ENCODE data around the gene RAB14. TPM values are rescaled to one million over a fixed set of nuclear protein-coding genes. Genes with fewer than 3 reads are reported as not detected.

The RAB14 gene
- polyA plus RNA-seq, 4 donors = 36.3 to 67.8 (median 40.6) TPM

- H3K36me3 ChIP-seq (ENCODE audit: control insufficient read depth in 3 of 3, insufficient read depth in 2 of 3, low read depth in 1 of 3, low read length in 3 of 3) = peaks cover 13 to 36% (median 21%) of the 10 kb centered on the region in 3 donors
- FAIRE-seq (no peak), DNase-seq (no peak)
Observed at GRCh38 chr9:121169094-121169601, 32.5 kb downstream of the RAB14 start.

DNA sequence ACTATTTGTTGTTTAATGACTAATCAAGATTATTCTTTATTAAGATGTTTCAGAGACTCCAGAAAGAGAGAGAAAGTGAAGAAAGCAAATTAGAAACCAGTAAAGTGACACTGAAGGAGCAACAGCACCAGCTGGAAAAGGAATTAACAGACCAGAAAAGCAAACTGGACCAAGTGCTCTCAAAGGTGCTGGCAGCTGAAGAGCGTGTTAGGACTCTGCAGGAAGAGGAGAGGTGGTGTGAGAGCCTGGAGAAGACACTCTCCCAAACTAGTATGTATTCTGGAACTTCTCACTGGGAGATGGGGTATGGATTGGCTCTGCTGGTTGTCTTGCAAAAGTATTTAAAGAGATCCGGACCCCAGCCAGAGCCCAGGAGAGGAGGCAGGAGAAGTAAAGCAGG, 33.6 kb downstream of the RAB14 start:
- no peaks in the 10 kb centered on the region for H3K9me3 ChIP-seq (ENCODE audit: control insufficient read depth in 2 of 2, insufficient read depth in 1 of 2, low read depth in 1 of 2, low read length in 1 of 2)
- no peak for FAIRE-seq
- peaks cover 13 to 35% (median 13%) of the 10 kb centered on the region in 3 donors for H3K36me3 ChIP-seq (ENCODE audit: control insufficient read depth in 3 of 3, insufficient read depth in 2 of 3, low read depth in 1 of 3, low read length in 3 of 3)
- H3K27ac ChIP-seq (ENCODE audit: low read depth in 1 of 3, low read length in 2 of 3) = no peak overlapping the region
- H3K4me3 ChIP-seq (ENCODE audit: low read depth in 1 of 3, low read length in 3 of 3) = no peak overlapping the region
- DNase-seq = no peak
- H3K27me3 ChIP-seq (ENCODE audit: control insufficient read depth in 3 of 3, insufficient read depth in 3 of 3, low read length in 3 of 3) = no peaks in the 10 kb centered on the region
- WGBS, 3 donors = 94 to 100% (median 100%) methylated on average over 2 of the region's 2 CpGs
- no peaks in the 10 kb centered on the region for H3K4me1 ChIP-seq (ENCODE audit: control insufficient read depth in 3 of 3, insufficient read depth in 2 of 3, low read depth in 1 of 3, low read length in 2 of 3)

More at GRCh38 chr9:121169094-121169601, 32.5 kb downstream of the RAB14 start:
- no peaks in the 10 kb centered on the region for H3K27me3 ChIP-seq (ENCODE audit: control insufficient read depth in 3 of 3, insufficient read depth in 3 of 3, low read length in 3 of 3)
- H3K9me3 ChIP-seq (ENCODE audit: control insufficient read depth in 2 of 2, insufficient read depth in 1 of 2, low read depth in 1 of 2, low read length in 1 of 2) = no peaks in the 10 kb centered on the region
- 60 to 74% (median 69%) methylated on average over 3 of the region's 3 CpGs for WGBS, 3 donors
- no peak overlapping the region for H3K4me3 ChIP-seq (ENCODE audit: low read depth in 1 of 3, low read length in 3 of 3)
- H3K27ac ChIP-seq (ENCODE audit: low read depth in 1 of 3, low read length in 2 of 3) = no peak overlapping the region
- no peaks in the 10 kb centered on the region for H3K4me1 ChIP-seq (ENCODE audit: control insufficient read depth in 3 of 3, insufficient read depth in 2 of 3, low read depth in 1 of 3, low read length in 2 of 3)

- H3K4me3 ChIP-seq (ENCODE audit: low read depth in 1 of 3, low read length in 3 of 3) = no peak overlapping the region
- no peak for FAIRE-seq
- 56 to 85% (median 66%) methylated on average over 1 of the region's 1 CpG for WGBS, 3 donors
- no peaks in the 10 kb centered on the region for H3K9me3 ChIP-seq (ENCODE audit: control insufficient read depth in 2 of 2, insufficient read depth in 1 of 2, low read depth in 1 of 2, low read length in 1 of 2)
- H3K27ac ChIP-seq (ENCODE audit: low read depth in 1 of 3, low read length in 2 of 3) = no peak overlapping the region
- H3K4me1 ChIP-seq (ENCODE audit: control insufficient read depth in 3 of 3, insufficient read depth in 2 of 3, low read depth in 1 of 3, low read length in 2 of 3) = no peaks in the 10 kb centered on the region
- no peak for DNase-seq
- no peaks in the 10 kb centered on the region for H3K27me3 ChIP-seq (ENCODE audit: control insufficient read depth in 3 of 3, insufficient read depth in 3 of 3, low read length in 3 of 3)
- peaks cover 0 to 26% (median 1%) of the 10 kb centered on the region in 3 donors for H3K36me3 ChIP-seq (ENCODE audit: control insufficient read depth in 3 of 3, insufficient read depth in 2 of 3, low read depth in 1 of 3, low read length in 3 of 3)
Observed at GRCh38 chr9:121160025-121160424, 41.6 kb downstream of the RAB14 start.

DNA sequence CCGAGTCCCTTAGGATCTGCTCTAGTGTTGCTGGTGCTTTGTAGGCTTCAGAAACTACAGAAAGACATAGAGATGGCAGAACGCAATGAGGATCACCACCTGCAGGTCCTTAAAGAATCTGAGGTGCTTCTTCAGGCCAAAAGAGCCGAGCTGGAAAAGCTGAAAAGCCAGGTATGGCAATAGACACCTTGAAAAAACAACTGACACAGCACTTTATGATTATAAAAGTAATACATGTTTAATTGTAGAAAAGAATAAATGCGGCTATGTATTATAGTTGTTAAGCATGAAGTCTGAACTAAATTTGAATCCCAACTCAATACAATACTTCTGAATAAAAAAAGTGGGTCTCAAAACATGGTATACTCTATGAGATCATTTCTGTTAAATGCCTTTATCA, 43.7 kb downstream of the RAB14 start:
- no peak for FAIRE-seq
- peaks cover 2 to 28% (median 5%) of the 10 kb centered on the region in 3 donors for H3K36me3 ChIP-seq (ENCODE audit: control insufficient read depth in 3 of 3, insufficient read depth in 2 of 3, low read depth in 1 of 3, low read length in 3 of 3)

GRCh38 chr9:121156263-121156731, 45.4 kb downstream of the RAB14 start:
- no peak overlapping the region for H3K4me3 ChIP-seq (ENCODE audit: low read depth in 1 of 3, low read length in 3 of 3)
- 59 to 84% (median 68%) methylated on average over 2 of the region's 2 CpGs for WGBS, 3 donors
- no peak for DNase-seq
- peaks cover 2 to 24% (median 5%) of the 10 kb centered on the region in 3 donors for H3K36me3 ChIP-seq (ENCODE audit: control insufficient read depth in 3 of 3, insufficient read depth in 2 of 3, low read depth in 1 of 3, low read length in 3 of 3)
- no peaks in the 10 kb centered on the region for H3K4me1 ChIP-seq (ENCODE audit: control insufficient read depth in 3 of 3, insufficient read depth in 2 of 3, low read depth in 1 of 3, low read length in 2 of 3)
- H3K9me3 ChIP-seq (ENCODE audit: control insufficient read depth in 2 of 2, insufficient read depth in 1 of 2, low read depth in 1 of 2, low read length in 1 of 2) = no peaks in the 10 kb centered on the region
- H3K27ac ChIP-seq (ENCODE audit: low read depth in 1 of 3, low read length in 2 of 3) = no peak overlapping the region
- H3K27me3 ChIP-seq (ENCODE audit: control insufficient read depth in 3 of 3, insufficient read depth in 3 of 3, low read length in 3 of 3) = no peaks in the 10 kb centered on the region
- no peak for FAIRE-seq

More for the DNA sequence above, 43.7 kb downstream of the RAB14 start:
- no peak for DNase-seq
- Histone ChIP-seq H3K9me3 (ENCODE audit: control insufficient read depth in 2 of 2, insufficient read depth in 1 of 2, low read depth in 1 of 2, low read length in 1 of 2) (no peaks in the 10 kb centered on the region), H3K4me3 (ENCODE audit: low read depth in 1 of 3, low read length in 3 of 3) (no peak overlapping the region), H3K27ac (ENCODE audit: low read depth in 1 of 3, low read length in 2 of 3) (no peak overlapping the region), H3K27me3 (ENCODE audit: control insufficient read depth in 3 of 3, insufficient read depth in 3 of 3, low read length in 3 of 3) (no peaks in the 10 kb centered on the region), H3K4me1 (ENCODE audit: control insufficient read depth in 3 of 3, insufficient read depth in 2 of 3, low read depth in 1 of 3, low read length in 2 of 3) (no peaks in the 10 kb centered on the region)
- WGBS, 3 donors = 93 to 97% (median 96%) methylated on average over 4 of the region's 4 CpGs

DNA sequence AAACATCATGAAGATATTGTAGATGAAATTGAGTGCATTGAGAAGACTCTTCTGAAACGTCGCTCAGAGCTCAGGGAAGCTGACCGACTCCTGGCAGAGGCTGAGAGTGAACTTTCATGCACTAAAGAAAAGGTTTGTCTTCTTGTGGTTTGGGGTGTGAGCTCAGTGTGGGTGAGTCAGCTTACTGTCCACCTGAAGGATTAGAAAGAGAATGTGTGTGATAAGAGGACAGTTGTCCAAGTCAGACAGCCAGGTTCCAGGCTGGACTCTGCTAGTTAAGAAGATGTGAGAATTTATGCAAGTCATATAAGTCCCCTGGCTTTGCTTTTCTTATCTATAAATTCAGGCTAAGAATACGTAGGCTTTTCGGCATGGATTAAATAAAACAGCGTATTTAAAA, 46.9 kb downstream of the RAB14 start:
- DNase-seq = no peak
- WGBS, 3 donors = 89 to 94% (median 92%) methylated on average over 6 of the region's 6 CpGs
- H3K27me3 ChIP-seq (ENCODE audit: control insufficient read depth in 3 of 3, insufficient read depth in 3 of 3, low read length in 3 of 3) = no peaks in the 10 kb centered on the region
- H3K4me3 ChIP-seq (ENCODE audit: low read depth in 1 of 3, low read length in 3 of 3) = no peak overlapping the region
- peaks cover 2 to 22% (median 7%) of the 10 kb centered on the region in 3 donors for H3K36me3 ChIP-seq (ENCODE audit: control insufficient read depth in 3 of 3, insufficient read depth in 2 of 3, low read depth in 1 of 3, low read length in 3 of 3)
- H3K27ac ChIP-seq (ENCODE audit: low read depth in 1 of 3, low read length in 2 of 3) = no peak overlapping the region
- H3K9me3 ChIP-seq (ENCODE audit: control insufficient read depth in 2 of 2, insufficient read depth in 1 of 2, low read depth in 1 of 2, low read length in 1 of 2) = no peaks in the 10 kb centered on the region
- no peaks in the 10 kb centered on the region for H3K4me1 ChIP-seq (ENCODE audit: control insufficient read depth in 3 of 3, insufficient read depth in 2 of 3, low read depth in 1 of 3, low read length in 2 of 3)
- FAIRE-seq = no peak

GRCh38 chr9:121153642-121154041, 48.0 kb downstream of the RAB14 start:
- Histone ChIP-seq H3K27ac (ENCODE audit: low read depth in 1 of 3, low read length in 2 of 3) (no peak overlapping the region), H3K36me3 (ENCODE audit: control insufficient read depth in 3 of 3, insufficient read depth in 2 of 3, low read depth in 1 of 3, low read length in 3 of 3) (peaks cover 6 to 19% (median 7%) of the 10 kb centered on the region in 3 donors), H3K27me3 (ENCODE audit: control insufficient read depth in 3 of 3, insufficient read depth in 3 of 3, low read length in 3 of 3) (no peaks in the 10 kb centered on the region), H3K4me3 (ENCODE audit: low read depth in 1 of 3, low read length in 3 of 3) (no peak overlapping the region), H3K9me3 (ENCODE audit: control insufficient read depth in 2 of 2, insufficient read depth in 1 of 2, low read depth in 1 of 2, low read length in 1 of 2) (no peaks in the 10 kb centered on the region), H3K4me1 (ENCODE audit: control insufficient read depth in 3 of 3, insufficient read depth in 2 of 3, low read depth in 1 of 3, low read length in 2 of 3) (no peaks in the 10 kb centered on the region)
- FAIRE-seq (no peak), DNase-seq (no peak)
- WGBS, 3 donors = 67 to 74% (median 68%) methylated on average over 1 of the region's 1 CpG

DNA sequence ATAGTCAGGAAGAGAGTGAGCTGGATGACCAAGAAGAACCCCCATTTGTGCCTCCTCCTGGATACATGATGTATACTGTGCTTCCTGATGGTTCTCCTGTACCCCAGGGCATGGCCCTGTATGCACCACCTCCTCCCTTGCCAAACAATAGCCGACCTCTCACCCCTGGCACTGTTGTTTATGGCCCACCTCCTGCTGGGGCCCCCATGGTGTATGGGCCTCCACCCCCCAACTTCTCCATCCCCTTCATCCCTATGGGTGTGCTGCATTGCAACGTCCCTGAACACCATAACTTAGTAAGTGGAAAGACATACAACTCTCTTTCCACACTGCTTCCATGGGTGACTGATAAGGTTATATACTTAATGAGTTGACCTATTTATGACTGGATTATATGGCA, 51.5 kb downstream of the RAB14 start:
- H3K27ac ChIP-seq (ENCODE audit: low read depth in 1 of 3, low read length in 2 of 3) = no peak overlapping the region
- no peak overlapping the region for H3K4me3 ChIP-seq (ENCODE audit: low read depth in 1 of 3, low read length in 3 of 3)
- H3K4me1 ChIP-seq (ENCODE audit: control insufficient read depth in 3 of 3, insufficient read depth in 2 of 3, low read depth in 1 of 3, low read length in 2 of 3) = no peaks in the 10 kb centered on the region
- no peaks in the 10 kb centered on the region for H3K27me3 ChIP-seq (ENCODE audit: control insufficient read depth in 3 of 3, insufficient read depth in 3 of 3, low read length in 3 of 3)
- peaks cover 6 to 31% (median 9%) of the 10 kb centered on the region in 3 donors for H3K36me3 ChIP-seq (ENCODE audit: control insufficient read depth in 3 of 3, insufficient read depth in 2 of 3, low read depth in 1 of 3, low read length in 3 of 3)
- no peaks in the 10 kb centered on the region for H3K9me3 ChIP-seq (ENCODE audit: control insufficient read depth in 2 of 2, insufficient read depth in 1 of 2, low read depth in 1 of 2, low read length in 1 of 2)
- WGBS, 3 donors = 54 to 62% (median 54%) methylated on average over 2 of the region's 2 CpGs
- FAIRE-seq = no peak
- DNase-seq = peak in 1 of 2 donors; percentile 3

GRCh38 chr9:121144482-121144881, 57.2 kb downstream of the RAB14 start:
- Histone ChIP-seq H3K9me3 (ENCODE audit: control insufficient read depth in 2 of 2, insufficient read depth in 1 of 2, low read depth in 1 of 2, low read length in 1 of 2) (no peaks in the 10 kb centered on the region), H3K36me3 (ENCODE audit: control insufficient read depth in 3 of 3, insufficient read depth in 2 of 3, low read depth in 1 of 3, low read length in 3 of 3) (peaks cover 3 to 31% (median 6%) of the 10 kb centered on the region in 3 donors), H3K27ac (ENCODE audit: low read depth in 1 of 3, low read length in 2 of 3) (no peak overlapping the region), H3K4me3 (ENCODE audit: low read depth in 1 of 3, low read length in 3 of 3) (no peak overlapping the region), H3K4me1 (ENCODE audit: control insufficient read depth in 3 of 3, insufficient read depth in 2 of 3, low read depth in 1 of 3, low read length in 2 of 3) (no peaks in the 10 kb centered on the region), H3K27me3 (ENCODE audit: control insufficient read depth in 3 of 3, insufficient read depth in 3 of 3, low read length in 3 of 3) (no peaks in the 10 kb centered on the region)
- DNase-seq = no peak
- FAIRE-seq = no peak
- 33 to 63% (median 43%) methylated on average over 2 of the region's 2 CpGs for WGBS, 3 donors

All from small intestine (tissue), 7 donors.